AG04450 (cell line): ENCODE results near the gene POU6F2. TPM values are rescaled to one million over a fixed set of nuclear protein-coding genes. Genes with fewer than 3 reads are reported as not detected.
"Not testable (repeated sequence)": the region's sequence is repeated elsewhere in the genome, so short reads cannot be mapped to it uniquely, and the experiment has no call there.

Source experiments
- CTCF ChIA-PET: fragments of 300-600, 350-600 bp; formaldehyde crosslinking; extraction: SDS; loops from one replicate; lab custom pipeline; 2022; ENCODE audit warnings: antibody characterized with exemption, inconsistent platforms; lab: Charles Lee
- POLR2A ChIA-PET: fragments of 350-600 bp; formaldehyde crosslinking; extraction: SDS; loops from one replicate; lab custom pipeline; 2021; ENCODE audit warnings: antibody characterized with exemption, inconsistent platforms; lab: Yijun Ruan, JAX
- DNase-seq: peaks from one replicate; pipeline ENCODE4 v3.0.0-alpha.2; 2011; ENCODE audit warnings: low read depth, low spot score
- H3K27ac ChIP-seq: one replicate; pipeline ENCODE4 v1.5.1; 2012; ENCODE audit warnings: low read depth, low read length, control low read depth
- H3K27me3 ChIP-seq: one replicate; pipeline ENCODE4 v1.6.0; 2012; ENCODE audit warnings: low read length; ENCODE audit not compliant: control insufficient read depth, insufficient read depth
- H3K4me3 ChIP-seq: 2 replicates; pipeline ENCODE4 v1.5.1; 2011; ENCODE audit warnings: mild to moderate bottlenecking, low read depth, low read length, control low read depth
- H3K9me3 ChIP-seq: 2 replicates; pipeline ENCODE4 v1.5.1; 2012; ENCODE audit warnings: low read length; ENCODE audit not compliant: control insufficient read depth, insufficient read depth
- polyA plus RNA-seq: library from polyadenylated mRNA; depleted of rRNA; stranded (reverse); fragments of >200 nt; gene quantifications from 2 replicates; pipeline ENCODE4 v1.2.3, GENCODE V29; 2011
- TF ChIP-seq, protein P1 (sequence below): IDR thresholded peaks from 2 replicates; pipeline ENCODE4 v1.5.1; 2011; ENCODE audit warnings: low read depth, low read length, control low read depth, inconsistent platforms

Gene POU6F2
- polyA plus RNA-seq, 1 experiment = not detected

DNA sequence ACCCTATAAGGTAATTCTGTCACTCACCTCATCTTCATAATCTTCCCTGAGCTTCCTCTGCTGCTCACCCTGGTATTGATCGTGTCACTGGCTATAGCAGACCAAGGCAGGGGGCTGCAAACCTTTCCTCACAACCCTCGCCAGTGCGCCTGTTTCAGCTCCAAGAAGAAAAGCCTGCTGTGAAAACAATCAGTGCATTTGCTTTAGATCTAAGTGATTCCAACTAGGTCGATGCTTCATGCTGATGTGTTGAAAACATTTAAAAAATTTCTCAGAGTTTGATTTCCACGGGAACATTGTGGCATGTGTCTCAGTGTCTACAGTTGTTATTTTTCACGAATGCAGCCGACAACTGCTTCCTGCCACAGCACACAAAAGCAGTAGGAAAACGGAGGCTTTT lies 27.3 kb downstream of the POU6F2 start:
- no peak overlapping the region for H3K27ac ChIP-seq
- no peaks in the 10 kb centered on the region for H3K9me3 ChIP-seq
- ChIA-PET POLR2A (no interaction called here), CTCF (no interaction called here)
- no peak overlapping the region for H3K4me3 ChIP-seq
- H3K27me3 ChIP-seq = no peaks in the 10 kb centered on the region
- no peak for DNase-seq
- TF ChIP-seq, protein P1, sequence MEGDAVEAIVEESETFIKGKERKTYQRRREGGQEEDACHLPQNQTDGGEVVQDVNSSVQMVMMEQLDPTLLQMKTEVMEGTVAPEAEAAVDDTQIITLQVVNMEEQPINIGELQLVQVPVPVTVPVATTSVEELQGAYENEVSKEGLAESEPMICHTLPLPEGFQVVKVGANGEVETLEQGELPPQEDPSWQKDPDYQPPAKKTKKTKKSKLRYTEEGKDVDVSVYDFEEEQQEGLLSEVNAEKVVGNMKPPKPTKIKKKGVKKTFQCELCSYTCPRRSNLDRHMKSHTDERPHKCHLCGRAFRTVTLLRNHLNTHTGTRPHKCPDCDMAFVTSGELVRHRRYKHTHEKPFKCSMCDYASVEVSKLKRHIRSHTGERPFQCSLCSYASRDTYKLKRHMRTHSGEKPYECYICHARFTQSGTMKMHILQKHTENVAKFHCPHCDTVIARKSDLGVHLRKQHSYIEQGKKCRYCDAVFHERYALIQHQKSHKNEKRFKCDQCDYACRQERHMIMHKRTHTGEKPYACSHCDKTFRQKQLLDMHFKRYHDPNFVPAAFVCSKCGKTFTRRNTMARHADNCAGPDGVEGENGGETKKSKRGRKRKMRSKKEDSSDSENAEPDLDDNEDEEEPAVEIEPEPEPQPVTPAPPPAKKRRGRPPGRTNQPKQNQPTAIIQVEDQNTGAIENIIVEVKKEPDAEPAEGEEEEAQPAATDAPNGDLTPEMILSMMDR = no peak

DNA sequence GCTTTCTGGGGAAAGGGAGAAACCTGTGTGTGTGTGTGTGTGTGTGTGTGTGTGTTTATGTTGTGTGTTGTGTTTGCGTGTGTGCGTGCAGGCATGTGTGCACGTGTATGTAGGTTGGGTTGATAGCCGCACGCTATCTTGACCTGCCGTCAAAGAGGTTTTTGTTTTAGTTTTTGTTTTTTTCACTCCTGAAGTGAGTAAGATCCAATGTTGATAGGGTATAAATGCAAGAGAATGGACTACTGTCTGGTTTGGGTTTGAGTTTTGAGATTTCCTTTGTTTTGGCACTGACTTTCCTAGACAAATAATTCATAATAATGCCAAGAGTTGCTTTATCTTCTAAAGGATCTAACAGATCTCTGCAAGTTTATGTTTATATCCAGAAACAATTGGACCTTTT lies 27.8 kb downstream of the POU6F2 start:
- no peaks in the 10 kb centered on the region for H3K9me3 ChIP-seq
- DNase-seq = no peak
- ChIA-PET POLR2A (no interaction called here), CTCF (no interaction called here)
- no peak overlapping the region for H3K4me3 ChIP-seq
- H3K27ac ChIP-seq = no peak overlapping the region
- TF ChIP-seq, protein P1 = no peak
- no peaks in the 10 kb centered on the region for H3K27me3 ChIP-seq

DNA sequence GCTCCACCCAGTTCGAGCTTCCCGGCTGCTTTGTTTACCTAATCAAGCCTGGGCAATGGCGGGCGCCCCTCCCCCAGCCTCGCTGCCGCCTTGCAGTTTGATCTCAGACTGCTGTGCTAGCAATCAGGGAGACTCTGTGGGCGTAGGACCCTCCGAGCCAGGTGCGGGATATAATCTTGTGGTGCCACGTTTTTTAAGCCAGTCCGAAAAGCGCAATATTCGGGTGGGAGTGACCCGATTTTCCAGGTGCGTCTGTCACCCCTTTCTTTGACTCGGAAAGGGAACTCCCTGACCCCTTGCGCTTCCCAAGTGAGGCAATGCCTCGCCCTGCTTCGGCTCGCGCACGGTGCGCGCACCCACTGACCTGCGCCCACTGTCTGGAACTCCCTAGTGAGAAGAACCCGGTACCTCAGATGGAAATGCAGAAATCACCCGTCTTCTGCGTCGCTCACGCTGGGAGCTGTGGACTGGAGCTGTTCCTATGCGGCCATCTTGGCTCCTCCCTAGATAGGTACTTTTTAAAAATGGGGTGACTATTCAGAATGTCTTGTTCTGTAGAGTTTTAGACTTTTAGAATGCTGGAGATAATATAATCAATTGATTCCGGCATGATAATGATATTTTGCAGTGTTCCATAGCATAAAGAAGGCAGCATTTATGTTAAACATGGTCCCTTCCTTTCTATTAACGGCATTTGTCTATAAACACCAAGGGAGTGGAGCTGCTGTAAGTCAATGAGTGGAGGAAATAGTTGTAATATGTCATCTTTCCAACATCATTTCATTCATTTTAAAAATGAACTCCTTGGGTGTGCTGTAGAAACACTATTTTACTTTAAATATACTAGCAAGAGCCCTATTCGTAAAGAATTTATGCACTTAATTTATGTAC lies 35.6 kb downstream of the POU6F2 start:
- H3K27me3 ChIP-seq, H3K27ac ChIP-seq, CTCF ChIA-PET, DNase-seq, H3K4me3 ChIP-seq, H3K9me3 ChIP-seq, POLR2A ChIA-PET: not testable (repeated sequence)

DNA sequence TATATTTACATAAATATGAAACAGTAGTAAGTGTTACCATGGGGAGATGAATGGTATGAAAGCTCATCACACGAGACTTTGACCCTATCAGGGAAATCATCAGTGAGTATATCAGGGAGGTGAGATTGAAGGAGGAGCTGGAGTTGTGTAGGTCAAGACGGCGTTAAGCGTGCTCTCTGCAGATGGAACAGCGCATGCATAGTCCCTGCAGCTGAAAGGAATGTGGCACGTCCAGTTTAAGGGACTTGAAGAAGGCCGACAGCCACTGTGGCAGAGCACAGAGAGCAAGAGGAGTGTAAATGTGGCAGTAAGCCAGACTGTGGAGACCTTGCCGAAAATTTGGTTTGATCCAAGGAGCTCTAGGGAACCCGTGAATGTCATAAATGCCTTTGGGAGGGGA lies 38.9 kb downstream of the POU6F2 start:
- H3K4me3 ChIP-seq = no peak overlapping the region
- H3K27ac ChIP-seq = no peak overlapping the region
- H3K27me3 ChIP-seq = no peaks in the 10 kb centered on the region
- TF ChIP-seq, protein P1 = no peak
- ChIA-PET CTCF (interaction anchor here (0.7 kb wide), 1 partner anchor 323 kb away, joined by 4 read pairs; no protein-coding TSS in a partner anchor), POLR2A (no interaction called here)
- no peaks in the 10 kb centered on the region for H3K9me3 ChIP-seq
- DNase-seq = no peak

DNA sequence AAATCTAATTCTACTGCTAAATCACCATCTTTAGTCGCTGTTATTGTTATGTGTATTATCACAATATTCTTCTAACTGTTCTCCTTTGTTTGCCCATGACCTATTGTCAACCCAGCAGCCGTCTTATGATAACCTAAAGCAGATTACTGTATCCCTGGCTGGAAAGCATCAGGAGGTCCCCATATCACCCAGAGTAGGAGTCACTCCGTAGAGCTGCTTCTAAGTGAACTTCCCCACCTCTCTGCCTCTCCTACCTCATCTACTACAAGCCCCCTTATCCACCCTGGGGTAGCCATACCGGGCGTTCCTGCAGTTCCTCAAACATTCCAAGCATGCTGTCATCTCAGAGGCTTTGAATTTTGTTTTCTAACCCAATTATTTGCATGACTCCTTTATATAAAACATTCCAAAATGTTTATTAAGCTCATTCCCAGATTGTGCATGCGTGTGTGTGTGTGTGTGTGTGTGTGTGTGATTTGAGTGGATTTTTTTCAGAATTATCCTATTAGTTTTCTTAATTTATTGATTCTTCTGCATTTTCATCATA lies 39.7 kb downstream of the POU6F2 start:
- TF ChIP-seq, protein P1 = no peak
- ChIA-PET POLR2A (no interaction called here), CTCF (no interaction called here)
- Histone ChIP-seq H3K4me3 (no peak overlapping the region), H3K9me3 (no peaks in the 10 kb centered on the region), H3K27me3 (no peaks in the 10 kb centered on the region), H3K27ac (no peak overlapping the region)
- no peak for DNase-seq
